ENCODE measurements around the gene ATG16L2. TPM values are rescaled to one million over a fixed set of nuclear protein-coding genes. Genes with fewer than 3 reads are reported as not detected.
A peak's percentile ranks its signal among the peaks of the same experiment; 100 is the strongest.

Gene ATG16L2
- total RNA-seq, 1 experiment from 2014 or later = 6.8 TPM

GRCh38 chr11:72776117-72776843 is 37.9 kb upstream of the ATG16L2 start:
- Histone ChIP-seq H3K36me3 (no peaks in the 10 kb centered on the region), H3K4me1 (peaks cover 20% of the 10 kb centered on the region)
- no peak for DNase-seq

GRCh38 chr11:72776844-72777754 is 37.1 kb upstream of the ATG16L2 start:
- H3K27ac ChIP-seq = no peak overlapping the region
- H3K27me3 ChIP-seq = no peaks in the 10 kb centered on the region
- peaks cover 20% of the 10 kb centered on the region for H3K4me1 ChIP-seq
- DNase-seq = no peak
- no peaks in the 10 kb centered on the region for H3K36me3 ChIP-seq
- no peak overlapping the region for H3K4me3 ChIP-seq
- no peaks in the 10 kb centered on the region for H3K9me3 ChIP-seq (replicated peaks)

More at GRCh38 chr11:72776117-72776843, 37.9 kb upstream of the ATG16L2 start:
- H3K27me3 ChIP-seq = no peaks in the 10 kb centered on the region
- H3K27ac ChIP-seq = no peak overlapping the region
- H3K4me3 ChIP-seq = no peak overlapping the region
- no peaks in the 10 kb centered on the region for H3K9me3 ChIP-seq (replicated peaks)

GRCh38 chr11:72777755-72778278 is 36.4 kb upstream of the ATG16L2 start:
- no peak overlapping the region for H3K27ac ChIP-seq

GRCh38 chr11:72778535-72779494 is 35.4 kb upstream of the ATG16L2 start:
- H3K27me3 ChIP-seq = no peaks in the 10 kb centered on the region
- H3K27ac ChIP-seq = no peak overlapping the region
- H3K4me1 ChIP-seq = peaks cover 8% of the 10 kb centered on the region
- H3K36me3 ChIP-seq = no peaks in the 10 kb centered on the region
- H3K9me3 ChIP-seq (replicated peaks) = no peaks in the 10 kb centered on the region
- DNase-seq = no peak
- no peak overlapping the region for H3K4me3 ChIP-seq

More at GRCh38 chr11:72777755-72778278, 36.4 kb upstream of the ATG16L2 start:
- Histone ChIP-seq H3K36me3 (no peaks in the 10 kb centered on the region), H3K4me3 (no peak overlapping the region), H3K27me3 (no peaks in the 10 kb centered on the region), H3K4me1 (peaks cover 15% of the 10 kb centered on the region), H3K9me3 (replicated peaks) (no peaks in the 10 kb centered on the region)
- no peak for DNase-seq

- no peak for DNase-seq
- no peaks in the 10 kb centered on the region for H3K27me3 ChIP-seq
- H3K4me1 ChIP-seq = peaks cover 5% of the 10 kb centered on the region; the same call in 1 of the 2 replicates
- H3K36me3 ChIP-seq = no peaks in the 10 kb centered on the region
- H3K27ac ChIP-seq = no peak overlapping the region
- H3K4me3 ChIP-seq = no peak overlapping the region
- no peaks in the 10 kb centered on the region for H3K9me3 ChIP-seq (replicated peaks)
These were observed 34.6 kb upstream of the ATG16L2 start for GRCh38 chr11:72779495-72780128.

GRCh38 chr11:72780296-72781062 is 33.7 kb upstream of the ATG16L2 start:
- no peak overlapping the region for H3K4me3 ChIP-seq
- peaks cover 5% of the 10 kb centered on the region; the same call in 1 of the 2 replicates for H3K4me1 ChIP-seq
- H3K27ac ChIP-seq = no peak overlapping the region
- no peaks in the 10 kb centered on the region for H3K27me3 ChIP-seq
- no peaks in the 10 kb centered on the region for H3K36me3 ChIP-seq
- no peak for DNase-seq
- no peaks in the 10 kb centered on the region for H3K9me3 ChIP-seq (replicated peaks)

- DNase-seq = no peak
- Histone ChIP-seq H3K4me3 (peak overlapping the region; percentile 52), H3K9me3 (replicated peaks) (no peaks in the 10 kb centered on the region), H3K36me3 (no peaks in the 10 kb centered on the region), H3K27ac (no peak overlapping the region), H3K27me3 (no peaks in the 10 kb centered on the region), H3K4me1 (peaks cover 5% of the 10 kb centered on the region; the same call in 1 of the 2 replicates)
These were observed 33.2 kb upstream of the ATG16L2 start for GRCh38 chr11:72781063-72781312.

- Histone ChIP-seq H3K36me3 (no peaks in the 10 kb centered on the region), H3K27me3 (no peaks in the 10 kb centered on the region), H3K9me3 (replicated peaks) (no peaks in the 10 kb centered on the region), H3K4me1 (peaks cover 5% of the 10 kb centered on the region; the same call in 1 of the 2 replicates), H3K27ac (no peak overlapping the region), H3K4me3 (peak overlapping the region; percentile 52)
- DNase-seq = peak in 1 of 2 experiments; percentile 44
These were observed 32.7 kb upstream of the ATG16L2 start for GRCh38 chr11:72781313-72782080.

GRCh38 chr11:72782081-72782920 is 31.9 kb upstream of the ATG16L2 start:
- Histone ChIP-seq H3K27ac (no peak overlapping the region), H3K4me1 (0 out of 2 replicates have a peak, but pooled peaks cover 2% of the 10 kb centered on the region), H3K4me3 (peak overlapping the region; percentile 52), H3K27me3 (no peaks in the 10 kb centered on the region), H3K36me3 (no peaks in the 10 kb centered on the region), H3K9me3 (replicated peaks) (no peaks in the 10 kb centered on the region)
- DNase-seq = no peak

GRCh38 chr11:72783144-72783905 is 30.9 kb upstream of the ATG16L2 start:
- Histone ChIP-seq H3K36me3 (no peaks in the 10 kb centered on the region), H3K27me3 (no peaks in the 10 kb centered on the region), H3K4me1 (0 out of 2 replicates have a peak, but pooled peaks cover 2% of the 10 kb centered on the region), H3K27ac (no peak overlapping the region), H3K4me3 (no peak overlapping the region), H3K9me3 (replicated peaks) (no peaks in the 10 kb centered on the region)
- DNase-seq = no peak

GRCh38 chr11:72784662-72785061 is 29.5 kb upstream of the ATG16L2 start:
- H3K36me3 ChIP-seq = no peaks in the 10 kb centered on the region
- no peak overlapping the region for H3K27ac ChIP-seq
- no peak overlapping the region for H3K4me3 ChIP-seq
- H3K4me1 ChIP-seq = 0 out of 2 replicates have a peak, but pooled peaks cover 2% of the 10 kb centered on the region
- DNase-seq = no peak
- no peaks in the 10 kb centered on the region for H3K27me3 ChIP-seq
- H3K9me3 ChIP-seq (replicated peaks) = no peaks in the 10 kb centered on the region
